HEK293 (cell line): ENCODE results near the gene PTGER4.

ENCODE experiments used
- CTCF ChIA-PET: fragments of 350-600 bp; formaldehyde crosslinking; extraction: SDS; loops from one replicate; lab custom pipeline; 2021; ENCODE audit warnings: antibody characterized with exemption; lab: Yijun Ruan, JAX
- POLR2A ChIA-PET: fragments of 300-600 bp; formaldehyde crosslinking; extraction: SDS; loops from one replicate; lab custom pipeline; 2020; ENCODE audit warnings: antibody characterized with exemption, inconsistent platforms; lab: Yijun Ruan, JAX
- H3K27ac ChIP-seq: fragments of 200-500 bp; sonication (Bioruptor generic); 2 replicates; pipeline ENCODE4 v1.5.1; 2014; ENCODE audit warnings: low read depth, low read length, control low read depth, inconsistent platforms; ENCODE audit errors: extremely low read depth
- H3K36me3 ChIP-seq, 2 experiments: fragments of 200-500 bp in 1 of 2; sonication (Bioruptor generic) in 1 of 2; 1 replicate in 1 of 2; 2 replicates in 1 of 2; pipeline ENCODE4 v1.5.1; 2014 to 2017; ENCODE audit warnings: inconsistent platforms in 2 of 2, low read length in 2 of 2; ENCODE audit not compliant: control insufficient read depth in 2 of 2, insufficient read depth in 1 of 2
- H3K4me1 ChIP-seq: fragments of 200-500 bp; sonication (Bioruptor generic); 2 replicates; pipeline ENCODE4 v1.5.1; 2014; ENCODE audit warnings: mild to moderate bottlenecking, low read length, inconsistent platforms; ENCODE audit not compliant: control insufficient read depth, insufficient read depth
- H3K4me3 ChIP-seq: 2 replicates; pipeline ENCODE4 v1.5.1; 2011; ENCODE audit warnings: low read depth, mild to moderate bottlenecking, control low read depth, low read length, moderate library complexity
- H3K9me3 ChIP-seq: fragments of 200-500 bp; sonication (Bioruptor generic); 2 replicates; pipeline ENCODE4 v1.5.1; 2014; ENCODE audit warnings: low read depth, low read length, inconsistent platforms; ENCODE audit not compliant: control insufficient read depth, insufficient read depth
- BCL11A ChIP-seq: fragments of 450-650 bp; formaldehyde crosslinking; IDR thresholded peaks from 2 replicates; pipeline ENCODE4 v1.5.1; 2016; ENCODE audit warnings: low read depth, missing biosample characterization, missing genetic modification characterization
- KLF17 ChIP-seq: fragments of 450-650 bp; formaldehyde crosslinking; IDR thresholded peaks from 2 replicates; pipeline ENCODE4 v1.5.1; 2016; ENCODE audit warnings: missing biosample characterization, missing genetic modification characterization
- PBX3 ChIP-seq: sonication (generic); formaldehyde crosslinking; IDR thresholded peaks from 2 replicates; pipeline ENCODE4 v1.8.1; 2022; ENCODE audit warnings: mild to moderate bottlenecking, moderate library complexity, missing genetic modification reagents
- YY1 ChIP-seq: fragments of 450-650 bp; formaldehyde crosslinking; IDR thresholded peaks from 2 replicates; pipeline ENCODE4 v1.5.1; 2018; ENCODE audit warnings: missing biosample characterization, missing genetic modification characterization
- ZBTB8A ChIP-seq: fragments of 450-650 bp; formaldehyde crosslinking; IDR thresholded peaks from 2 replicates; pipeline ENCODE4 v1.5.1; 2016; ENCODE audit warnings: missing biosample characterization, missing genetic modification characterization
- ZNF175 ChIP-seq: fragments of 450-650 bp; formaldehyde crosslinking; IDR thresholded peaks from 2 replicates; pipeline ENCODE4 v1.5.1; 2016; ENCODE audit warnings: missing biosample characterization, missing genetic modification characterization
- ZNF19 ChIP-seq: fragments of 450-650 bp; formaldehyde crosslinking; IDR thresholded peaks from 2 replicates; pipeline ENCODE4; 2016; ENCODE audit warnings: missing biosample characterization, missing genetic modification characterization, low read depth
- ZNF274 ChIP-seq, 2 experiments: fragments of 200-500 bp in 1 of 2; fragments of 450-650 bp in 1 of 2; sonication (Bioruptor generic) in 1 of 2; formaldehyde crosslinking in 1 of 2; IDR thresholded peaks; 2 replicates each; pipeline versions ENCODE4 v1.5.1 to v1.6.1; 2014 to 2016; ENCODE audit warnings: borderline replicate concordance in 1 of 2, inconsistent platforms in 1 of 2, low read length in 1 of 2, missing biosample characterization in 1 of 2, missing genetic modification characterization in 1 of 2
- ZNF404 ChIP-seq: fragments of 450-650 bp; formaldehyde crosslinking; IDR thresholded peaks from 2 replicates; pipeline ENCODE4 v1.5.1; 2017; ENCODE audit warnings: missing biosample characterization, missing genetic modification characterization
- ZNF426 ChIP-seq: fragments of 450-650 bp; formaldehyde crosslinking; IDR thresholded peaks from 2 replicates; pipeline ENCODE4 v1.5.1; 2017; ENCODE audit warnings: missing biosample characterization, missing genetic modification characterization, mild to moderate bottlenecking, inconsistent platforms, moderate library complexity
- ZNF473 ChIP-seq: fragments of 450-650 bp; formaldehyde crosslinking; IDR thresholded peaks from 2 replicates; pipeline ENCODE4 v1.5.1; 2017; ENCODE audit warnings: missing biosample characterization, missing genetic modification characterization
- ZNF518A ChIP-seq: fragments of 450-650 bp; formaldehyde crosslinking; conservative IDR thresholded peaks from 2 replicates; pipeline ENCODE4 v1.5.1; 2016; ENCODE audit warnings: low read depth, missing biosample characterization, missing genetic modification characterization
- ZNF521 ChIP-seq: fragments of 450-650 bp; formaldehyde crosslinking; IDR thresholded peaks from 2 replicates; pipeline ENCODE4 v1.5.1; 2017; ENCODE audit warnings: missing biosample characterization, mild to moderate bottlenecking, missing genetic modification characterization
- ZNF530 ChIP-seq: fragments of 450-650 bp; formaldehyde crosslinking; IDR thresholded peaks from 2 replicates; pipeline ENCODE4 v1.5.1; 2016; ENCODE audit warnings: low read depth, missing biosample characterization, missing genetic modification characterization
- ZNF621 ChIP-seq: fragments of 450-650 bp; formaldehyde crosslinking; IDR thresholded peaks from 2 replicates; pipeline ENCODE4 v1.5.1; 2017; ENCODE audit warnings: missing biosample characterization, missing genetic modification characterization
- ZNF660 ChIP-seq: fragments of 450-650 bp; IDR thresholded peaks from 2 replicates; pipeline ENCODE4 v1.5.1; 2018; ENCODE audit warnings: missing biosample characterization, mild to moderate bottlenecking, missing genetic modification characterization
- ZNF670 ChIP-seq: fragments of 450-650 bp; formaldehyde crosslinking; IDR thresholded peaks from 2 replicates; pipeline ENCODE4 v1.5.1; 2016; ENCODE audit warnings: missing biosample characterization, missing genetic modification characterization, low read depth
- ZNF677 ChIP-seq: fragments of 450-650 bp; IDR thresholded peaks from 2 replicates; pipeline ENCODE4 v1.5.0; 2018; ENCODE audit warnings: missing biosample characterization, mild to moderate bottlenecking, missing genetic modification characterization, moderate library complexity
- ZNF707 ChIP-seq: fragments of 450-650 bp; formaldehyde crosslinking; IDR thresholded peaks from 2 replicates; pipeline ENCODE4 v1.5.1; 2016; ENCODE audit warnings: missing biosample characterization, missing genetic modification characterization
- ZSCAN23 ChIP-seq: fragments of 450-650 bp; formaldehyde crosslinking; IDR thresholded peaks from 2 replicates; pipeline ENCODE4 v1.5.1; 2016; ENCODE audit warnings: missing biosample characterization, missing genetic modification characterization
- ZSCAN5A ChIP-seq: fragments of 450-650 bp; formaldehyde crosslinking; IDR thresholded peaks from 2 replicates; pipeline ENCODE4 v1.5.1; 2016; ENCODE audit warnings: missing biosample characterization, missing genetic modification characterization
- ZXDB ChIP-seq: fragments of 450-650 bp; formaldehyde crosslinking; IDR thresholded peaks from 2 replicates; pipeline ENCODE4 v1.5.1; 2016; ENCODE audit warnings: missing biosample characterization, missing genetic modification characterization

The PTGER4 gene

GRCh38 chr5:40669606-40670390, 9.9 kb upstream of the PTGER4 start:
- Histone ChIP-seq H3K4me1 (no peaks in the 10 kb centered on the region), H3K27ac (no peak overlapping the region), H3K4me3 (no peak overlapping the region), H3K9me3 (no peaks in the 10 kb centered on the region), H3K36me3 (no peaks in the 10 kb centered on the region)
- no peak for TF ChIP-seq ZBTB8A
- TF ChIP-seq ZNF621 = no peak
- TF ChIP-seq ZXDB (tag by site-specific recombination) = no peak
- no peak for TF ChIP-seq ZNF677 (tag by site-specific recombination)
- no peak for TF ChIP-seq YY1 (tag by site-specific recombination)
- no peak for TF ChIP-seq ZNF426 (tag by site-specific recombination)
- no peak for TF ChIP-seq ZSCAN5A (tag by site-specific recombination)
- ChIA-PET POLR2A (interaction anchor here (1.0 kb wide), 1 partner anchor 10 kb away, joined by 3 read pairs; the partner anchor contains the start of gene PTGER4), CTCF (interaction anchor here (1.0 kb wide), 1 partner anchor 10 kb away, joined by 3 read pairs; no protein-coding TSS in a partner anchor)

- CTCF ChIA-PET = interaction anchor here (0.6 kb wide), 1 partner anchor 1094 kb away, joined by 3 read pairs; no protein-coding TSS in a partner anchor
- TF ChIP-seq ZNF19 (tag by site-specific recombination) = no peak
- no peak for TF ChIP-seq ZNF660
- no peak for TF ChIP-seq ZNF404
- no peak for TF ChIP-seq ZNF707 (tag by site-specific recombination)
- TF ChIP-seq BCL11A (tag by site-specific recombination) = no peak
- TF ChIP-seq ZNF274 (IDR thresholded peaks at IDR 0.05; ENCODE audit: low read length) = no peak
- no peak for TF ChIP-seq ZNF274 (tag by site-specific recombination; IDR thresholded peaks at IDR 0.05; ENCODE audit: borderline replicate concordance)
- TF ChIP-seq ZNF670 (tag by site-specific recombination) = no peak
- TF ChIP-seq ZNF677 (tag by site-specific recombination) = no peak
- no peak for TF ChIP-seq ZSCAN23 (tag by site-specific recombination)
- Histone ChIP-seq H3K27ac (no peak overlapping the region), H3K4me1 (0 out of 2 replicates have a peak, but pooled peaks cover 2% of the 10 kb centered on the region), H3K9me3 (no peaks in the 10 kb centered on the region), H3K36me3 (no peaks in the 10 kb centered on the region), H3K4me3 (no peak overlapping the region)
- POLR2A ChIA-PET = interaction anchor here (0.8 kb wide), 1 partner anchor 116 kb away, joined by 3 read pairs; no protein-coding TSS in a partner anchor
Observed at GRCh38 chr5:40672425-40672824, 7.3 kb upstream of the PTGER4 start.

- ChIA-PET CTCF (interaction anchor here (1.0 kb wide), 1 partner anchor 726 kb away, joined by 3 read pairs; no protein-coding TSS in a partner anchor), POLR2A (no interaction called here)
- no peak overlapping the region for H3K4me3 ChIP-seq
- no peaks in the 10 kb centered on the region for H3K36me3 ChIP-seq
- H3K27ac ChIP-seq = no peak overlapping the region
- H3K9me3 ChIP-seq = no peaks in the 10 kb centered on the region
- H3K4me1 ChIP-seq = peaks cover 13% of the 10 kb centered on the region
- TF ChIP-seq KLF17 = no peak
- no peak for TF ChIP-seq ZNF175
- no peak for TF ChIP-seq ZNF521 (tag by site-specific recombination)
- no peak for TF ChIP-seq ZNF518A (tag by site-specific recombination)
- TF ChIP-seq PBX3 = no peak
- no peak for TF ChIP-seq ZNF530 (tag by site-specific recombination)
- TF ChIP-seq ZNF473 (tag by site-specific recombination) = no peak
Observed at GRCh38 chr5:40674661-40675235, 5.0 kb upstream of the PTGER4 start.
